IMR-90 (cell line): ENCODE data around the gene MUC6.

Experiments
- BHLHE40 ChIP-seq: fragments of 150-350 bp; IDR thresholded peaks from 2 replicates; pipeline ENCODE4 v1.6.1; 2016; ENCODE audit warnings: mild to moderate bottlenecking, low read depth, low read length
- CEBPB ChIP-seq: IDR thresholded peaks from 2 replicates; pipeline ENCODE4 v1.6.1; 2012; ENCODE audit warnings: low read depth, low read length, improper control_type of control experiment
- CHD1 ChIP-seq: IDR thresholded peaks from 2 replicates; pipeline ENCODE4 v1.6.1; 2012; ENCODE audit warnings: low read depth, low read length, improper control_type of control experiment
- MXI1 ChIP-seq: IDR thresholded peaks from 2 replicates; pipeline ENCODE4 v1.6.1; 2012; ENCODE audit warnings: low read depth, mild to moderate bottlenecking, low read length, moderate library complexity, borderline replicate concordance
- POLR2A ChIP-seq: IDR thresholded peaks from 2 replicates; pipeline ENCODE4 v1.6.1; 2012; ENCODE audit warnings: mild to moderate bottlenecking, low read depth, low read length
- RAD21 ChIP-seq: IDR thresholded peaks from 2 replicates; pipeline ENCODE4 v1.6.1; 2012; ENCODE audit warnings: low read length, improper control_type of control experiment
- RCOR1 ChIP-seq: IDR thresholded peaks from 2 replicates; pipeline ENCODE4 v1.6.1; 2012; ENCODE audit warnings: mild to moderate bottlenecking, low read length, improper control_type of control experiment; ENCODE audit not compliant: insufficient replicate concordance
- RFX5 ChIP-seq: IDR thresholded peaks from 2 replicates; pipeline ENCODE4 v1.8.0; 2012; ENCODE audit warnings: low read depth, mild to moderate bottlenecking, low read length, moderate library complexity
- SMC3 ChIP-seq: fragments of 150-350 bp; IDR thresholded peaks from 2 replicates; pipeline ENCODE4 v1.6.1; 2016; ENCODE audit warnings: low read depth, mild to moderate bottlenecking, antibody characterized with exemption, low read length, moderate library complexity
- TF ChIP-seq, protein P1 (sequence below): conservative IDR thresholded peaks from 2 replicates; pipeline ENCODE4 v1.5.1; 2012; ENCODE audit warnings: mild to moderate bottlenecking, low read depth, low read length, improper control_type of control experiment
- TF ChIP-seq, protein P2 (sequence below): fragments of 150-350 bp; IDR thresholded peaks from 2 replicates; pipeline ENCODE4 v1.6.1; 2016; ENCODE audit warnings: low read depth, mild to moderate bottlenecking, low read length, moderate library complexity, borderline replicate concordance

DNA sequence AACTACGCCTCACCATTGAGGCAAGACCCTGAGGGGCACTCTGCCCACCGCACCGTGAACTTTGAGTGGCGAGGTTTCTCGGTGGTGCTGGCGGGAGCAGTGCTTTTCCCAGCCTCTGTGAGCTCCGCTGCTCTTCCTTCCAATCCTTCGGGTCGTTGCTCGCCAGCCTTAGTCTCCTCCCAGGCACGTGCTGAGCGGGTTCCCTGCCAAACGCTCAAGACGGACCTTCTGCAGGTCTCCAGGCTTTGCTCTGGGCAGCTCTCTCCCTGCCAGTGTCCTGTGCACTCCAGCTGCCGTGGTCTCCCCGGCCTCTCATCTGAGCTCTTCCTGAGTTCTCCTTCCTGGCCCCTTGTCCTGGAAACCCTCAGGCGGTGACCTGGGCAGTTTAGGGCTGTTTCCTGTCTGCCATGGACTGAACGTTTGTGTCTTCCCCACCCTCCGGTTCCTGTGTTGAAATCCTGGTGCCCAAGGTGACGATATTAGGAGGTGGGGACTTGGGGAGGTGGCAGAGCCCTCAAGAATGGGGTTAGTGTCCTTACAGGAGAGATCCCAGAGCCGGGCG lies 11.2 kb upstream of the MUC6 start:
- no peak for TF ChIP-seq CEBPB
- TF ChIP-seq, protein P1, sequence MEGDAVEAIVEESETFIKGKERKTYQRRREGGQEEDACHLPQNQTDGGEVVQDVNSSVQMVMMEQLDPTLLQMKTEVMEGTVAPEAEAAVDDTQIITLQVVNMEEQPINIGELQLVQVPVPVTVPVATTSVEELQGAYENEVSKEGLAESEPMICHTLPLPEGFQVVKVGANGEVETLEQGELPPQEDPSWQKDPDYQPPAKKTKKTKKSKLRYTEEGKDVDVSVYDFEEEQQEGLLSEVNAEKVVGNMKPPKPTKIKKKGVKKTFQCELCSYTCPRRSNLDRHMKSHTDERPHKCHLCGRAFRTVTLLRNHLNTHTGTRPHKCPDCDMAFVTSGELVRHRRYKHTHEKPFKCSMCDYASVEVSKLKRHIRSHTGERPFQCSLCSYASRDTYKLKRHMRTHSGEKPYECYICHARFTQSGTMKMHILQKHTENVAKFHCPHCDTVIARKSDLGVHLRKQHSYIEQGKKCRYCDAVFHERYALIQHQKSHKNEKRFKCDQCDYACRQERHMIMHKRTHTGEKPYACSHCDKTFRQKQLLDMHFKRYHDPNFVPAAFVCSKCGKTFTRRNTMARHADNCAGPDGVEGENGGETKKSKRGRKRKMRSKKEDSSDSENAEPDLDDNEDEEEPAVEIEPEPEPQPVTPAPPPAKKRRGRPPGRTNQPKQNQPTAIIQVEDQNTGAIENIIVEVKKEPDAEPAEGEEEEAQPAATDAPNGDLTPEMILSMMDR: no peak
- TF ChIP-seq BHLHE40: no peak
- no peak for TF ChIP-seq SMC3
- TF ChIP-seq RAD21: no peak
- TF ChIP-seq, protein P2, sequence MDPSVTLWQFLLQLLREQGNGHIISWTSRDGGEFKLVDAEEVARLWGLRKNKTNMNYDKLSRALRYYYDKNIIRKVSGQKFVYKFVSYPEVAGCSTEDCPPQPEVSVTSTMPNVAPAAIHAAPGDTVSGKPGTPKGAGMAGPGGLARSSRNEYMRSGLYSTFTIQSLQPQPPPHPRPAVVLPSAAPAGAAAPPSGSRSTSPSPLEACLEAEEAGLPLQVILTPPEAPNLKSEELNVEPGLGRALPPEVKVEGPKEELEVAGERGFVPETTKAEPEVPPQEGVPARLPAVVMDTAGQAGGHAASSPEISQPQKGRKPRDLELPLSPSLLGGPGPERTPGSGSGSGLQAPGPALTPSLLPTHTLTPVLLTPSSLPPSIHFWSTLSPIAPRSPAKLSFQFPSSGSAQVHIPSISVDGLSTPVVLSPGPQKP: no peak
- no peak for TF ChIP-seq RCOR1
- no peak for TF ChIP-seq RFX5
- TF ChIP-seq POLR2A: no peak
- TF ChIP-seq CHD1: no peak
- TF ChIP-seq MXI1: no peak
